BLaER1 (cell line): Measurements from ENCODE around the gene PDE4C.

ENCODE experiments used
- H3K27ac ChIP-seq: shearing (Covaris generic); formaldehyde crosslinking; 2 replicates; pipeline ENCODE4 v1.8.1; 2022
- H3K27me3 ChIP-seq: shearing (Covaris generic); formaldehyde crosslinking; 2 replicates; pipeline ENCODE4 v1.8.1; 2022
- H3K36me3 ChIP-seq: shearing (Covaris generic); formaldehyde crosslinking; 2 replicates; pipeline ENCODE4 v1.8.1; 2022
- H3K4me1 ChIP-seq: shearing (Covaris generic); formaldehyde crosslinking; 2 replicates; pipeline ENCODE4 v1.8.1; 2022
- H3K4me2 ChIP-seq: shearing (Covaris generic); formaldehyde crosslinking; 2 replicates; pipeline ENCODE4 v1.8.1; 2022
- H3K4me3 ChIP-seq: shearing (Covaris generic); formaldehyde crosslinking; 2 replicates; pipeline ENCODE4 v1.8.1; 2022
- H3K9ac ChIP-seq: shearing (Covaris generic); formaldehyde crosslinking; 2 replicates; pipeline ENCODE4 v1.8.1; 2022
- H3K9me3 ChIP-seq: shearing (Covaris generic); formaldehyde crosslinking; 2 replicates; pipeline ENCODE4 v1.8.1; 2022
- H4K20me1 ChIP-seq: shearing (Covaris generic); formaldehyde crosslinking; 2 replicates; pipeline ENCODE4 v1.8.1; 2022
- Cebpa-rat ChIP-seq: shearing (Covaris generic); IDR thresholded peaks from 2 replicates; pipeline ENCODE4 v1.8.1; 2022

PDE4C gene

GRCh38 chr19:18265582-18265981 is 39.3 kb upstream of the PDE4C start:
- no peak for TF ChIP-seq Cebpa-rat
- H3K27ac ChIP-seq, result peak overlapping the region; percentile 74
- peak overlapping the region; percentile 29; the same call in 1 of the 2 replicates for H3K4me3 ChIP-seq
- H3K4me2 ChIP-seq, result peak overlapping the region; percentile 88
- peak overlapping the region; percentile 46; the same call in 1 of the 2 replicates for H3K9ac ChIP-seq
- H3K36me3 ChIP-seq, result peaks cover 76% of the 10 kb centered on the region
- H4K20me1 ChIP-seq, result peaks cover 10% of the 10 kb centered on the region
- H3K9me3 ChIP-seq, result no peaks in the 10 kb centered on the region
- peaks cover 22% of the 10 kb centered on the region for H3K4me1 ChIP-seq
- H3K27me3 ChIP-seq, result no peaks in the 10 kb centered on the region

GRCh38 chr19:18264971-18265540 is 38.8 kb upstream of the PDE4C start:
- Histone ChIP-seq H3K9me3 (no peaks in the 10 kb centered on the region), H3K27me3 (no peaks in the 10 kb centered on the region), H3K27ac (peak overlapping the region; percentile 74), H4K20me1 (peaks cover 5% of the 10 kb centered on the region; the same call in 1 of the 2 replicates), H3K4me2 (peak overlapping the region; percentile 88), H3K4me1 (peaks cover 22% of the 10 kb centered on the region), H3K36me3 (peaks cover 76% of the 10 kb centered on the region), H3K9ac (peak overlapping the region; percentile 46; the same call in 1 of the 2 replicates), H3K4me3 (peak overlapping the region; percentile 29; the same call in 1 of the 2 replicates)
- no peak for TF ChIP-seq Cebpa-rat

GRCh38 chr19:18264137-18264854 is 38.1 kb upstream of the PDE4C start:
- Histone ChIP-seq H3K4me3 (no peak overlapping the region), H3K4me2 (no peak overlapping the region; the same call in 1 of the 2 replicates), H3K9ac (no peak overlapping the region)

GRCh38 chr19:18263324-18264136 is 37.3 kb upstream of the PDE4C start:
- H3K27me3 ChIP-seq, result no peaks in the 10 kb centered on the region
- no peaks in the 10 kb centered on the region; the same call in 1 of the 2 replicates for H4K20me1 ChIP-seq
- H3K36me3 ChIP-seq, result peaks cover 67% of the 10 kb centered on the region
- no peak overlapping the region for H3K9ac ChIP-seq
- H3K27ac ChIP-seq, result peak overlapping the region; percentile 74; the same call in 1 of the 2 replicates
- TF ChIP-seq Cebpa-rat, result no peak
- H3K9me3 ChIP-seq, result no peaks in the 10 kb centered on the region
- no peak overlapping the region for H3K4me3 ChIP-seq
- H3K4me2 ChIP-seq, result no peak overlapping the region
- peaks cover 22% of the 10 kb centered on the region for H3K4me1 ChIP-seq

More at GRCh38 chr19:18264137-18264854, 38.1 kb upstream of the PDE4C start:
- no peak for TF ChIP-seq Cebpa-rat
- Histone ChIP-seq H3K4me1 (peaks cover 22% of the 10 kb centered on the region), H3K36me3 (peaks cover 75% of the 10 kb centered on the region), H4K20me1 (no peaks in the 10 kb centered on the region; the same call in 1 of the 2 replicates), H3K27me3 (no peaks in the 10 kb centered on the region), H3K9me3 (no peaks in the 10 kb centered on the region), H3K27ac (peak overlapping the region; percentile 74)

GRCh38 chr19:18262917-18263316 is 36.7 kb upstream of the PDE4C start:
- Histone ChIP-seq H3K9me3 (no peaks in the 10 kb centered on the region), H3K27me3 (no peaks in the 10 kb centered on the region), H3K4me2 (no peak overlapping the region), H3K36me3 (peaks cover 61% of the 10 kb centered on the region), H3K27ac (no peak overlapping the region), H3K4me3 (no peak overlapping the region), H3K9ac (no peak overlapping the region), H4K20me1 (no peaks in the 10 kb centered on the region; the same call in 1 of the 2 replicates), H3K4me1 (peaks cover 22% of the 10 kb centered on the region)
- no peak for TF ChIP-seq Cebpa-rat

- Histone ChIP-seq H3K27ac (no peak overlapping the region), H3K9me3 (no peaks in the 10 kb centered on the region), H4K20me1 (no peaks in the 10 kb centered on the region; the same call in 1 of the 2 replicates), H3K4me2 (no peak overlapping the region), H3K36me3 (peaks cover 61% of the 10 kb centered on the region), H3K4me1 (peaks cover 22% of the 10 kb centered on the region), H3K4me3 (no peak overlapping the region), H3K9ac (no peak overlapping the region), H3K27me3 (no peaks in the 10 kb centered on the region)
- TF ChIP-seq Cebpa-rat, result no peak
Observed at GRCh38 chr19:18262144-18262543, 35.9 kb upstream of the PDE4C start.

GRCh38 chr19:18261474-18261873 is 35.2 kb upstream of the PDE4C start:
- Histone ChIP-seq H3K27me3 (no peaks in the 10 kb centered on the region), H3K4me2 (no peak overlapping the region), H3K9me3 (no peaks in the 10 kb centered on the region), H3K4me1 (peaks cover 21% of the 10 kb centered on the region), H3K9ac (no peak overlapping the region), H3K27ac (no peak overlapping the region), H4K20me1 (no peaks in the 10 kb centered on the region; the same call in 1 of the 2 replicates), H3K36me3 (peaks cover 56% of the 10 kb centered on the region), H3K4me3 (no peak overlapping the region)
- no peak for TF ChIP-seq Cebpa-rat

- Histone ChIP-seq H3K27ac (no peak overlapping the region), H3K9ac (no peak overlapping the region), H3K4me1 (peaks cover 13% of the 10 kb centered on the region), H3K4me3 (no peak overlapping the region), H3K27me3 (no peaks in the 10 kb centered on the region), H3K36me3 (peaks cover 40% of the 10 kb centered on the region; the same call in 1 of the 2 replicates), H3K4me2 (no peak overlapping the region), H4K20me1 (peaks cover 5% of the 10 kb centered on the region; the same call in 1 of the 2 replicates), H3K9me3 (no peaks in the 10 kb centered on the region)
- no peak for TF ChIP-seq Cebpa-rat
Observed at GRCh38 chr19:18259893-18260292, 33.7 kb upstream of the PDE4C start.
